Heart left ventricle (tissue), 11 donors: ENCODE data around the gene CFH. TPM values are rescaled to one million over a fixed set of nuclear protein-coding genes. Genes with fewer than 3 reads are reported as not detected.

Experiments
- polyA plus RNA-seq, 2 donors: library from polyadenylated mRNA; stranded (reverse); fragments of 200-250 nt; gene quantifications; one replicate each; pipeline ENCODE4 v1.2.3, GENCODE V29; 2013
- total RNA-seq, 9 donors: library from RNA; depleted of rRNA in 2 of 9; stranded (reverse); fragments of >200 nt in 2 of 9; fragmentation: NEBNext Ultra II Directional in 3 of 9; extraction: Animal tissue kit (Norgen Biotek cat#: 25700) in 3 of 9; gene quantifications; one replicate each; pipeline versions ENCODE4 v1.1.0 to v1.2.4, GENCODE V29; 2016 to 2023
- donor health status: ischemic (EF 13 %, LVEDD 7.1; RV severe dilation, severe dysfunction).
- donor health status: healthy with polysubstance abuse.
- donor health status: DM: no; HTN: yes; CAD: no.
- donor health status: DM: no; HTN: no; CAD: no.
- donor health status: ischemic (EF 25% LVEDD 5.7; RV mildly dilated, moderate dysfunction).
- donor health status: healthy.
- donor health status: DM: yes; HTN: yes; CAD: no.
- donor health status: PGD.
- donor health status: nonischemic (EF 23%, LVEDD 6.1; RV moderate dilation, normal function).

CFH gene
- total and polyA plus RNA-seq, 11 donors = 7.2 to 141 (median 25.6) TPM

Other genes with a start within 250 kb of the CFH start
- gene KCNT2, start 43.6 kb upstream of the CFH start, total RNA-seq = 1 to 10 TPM in 2 of 9 donors, under 1 TPM in 7; 0.21 to 6.9 (median 0.69) TPM
- gene KCNT2, start 43.6 kb upstream of the CFH start, polyA plus RNA-seq = under 1 TPM; 0.15 to 0.19 TPM
- under 1 TPM in 1 of 9 donors, not detected in 8; 0.21 TPM for gene CFHR3, start 122.8 kb downstream of the CFH start, total RNA-seq
- under 1 TPM in 1 of 2 donors, not detected in 1; 0.15 TPM for gene CFHR3, start 122.8 kb downstream of the CFH start, polyA plus RNA-seq
- under 1 TPM in 1 of 9 donors, not detected in 8; 0.29 TPM for gene CFHR1, start 167.7 kb downstream of the CFH start, total RNA-seq
- gene CFHR1, start 167.7 kb downstream of the CFH start, polyA plus RNA-seq = not detected
- gene CFHR4, start 236.0 kb downstream of the CFH start, total RNA-seq = not detected
- not detected for gene CFHR4, start 236.0 kb downstream of the CFH start, polyA plus RNA-seq